NCI-H526 (cell line): ENCODE measurements around the gene MAP4K1.

ENCODE experiments used
- DNase-seq, 2 experiments: peaks; one replicate each; lab custom pipeline; 2025; lab: John Stamatoyannopoulos, UW

Gene MAP4K1

DNA sequence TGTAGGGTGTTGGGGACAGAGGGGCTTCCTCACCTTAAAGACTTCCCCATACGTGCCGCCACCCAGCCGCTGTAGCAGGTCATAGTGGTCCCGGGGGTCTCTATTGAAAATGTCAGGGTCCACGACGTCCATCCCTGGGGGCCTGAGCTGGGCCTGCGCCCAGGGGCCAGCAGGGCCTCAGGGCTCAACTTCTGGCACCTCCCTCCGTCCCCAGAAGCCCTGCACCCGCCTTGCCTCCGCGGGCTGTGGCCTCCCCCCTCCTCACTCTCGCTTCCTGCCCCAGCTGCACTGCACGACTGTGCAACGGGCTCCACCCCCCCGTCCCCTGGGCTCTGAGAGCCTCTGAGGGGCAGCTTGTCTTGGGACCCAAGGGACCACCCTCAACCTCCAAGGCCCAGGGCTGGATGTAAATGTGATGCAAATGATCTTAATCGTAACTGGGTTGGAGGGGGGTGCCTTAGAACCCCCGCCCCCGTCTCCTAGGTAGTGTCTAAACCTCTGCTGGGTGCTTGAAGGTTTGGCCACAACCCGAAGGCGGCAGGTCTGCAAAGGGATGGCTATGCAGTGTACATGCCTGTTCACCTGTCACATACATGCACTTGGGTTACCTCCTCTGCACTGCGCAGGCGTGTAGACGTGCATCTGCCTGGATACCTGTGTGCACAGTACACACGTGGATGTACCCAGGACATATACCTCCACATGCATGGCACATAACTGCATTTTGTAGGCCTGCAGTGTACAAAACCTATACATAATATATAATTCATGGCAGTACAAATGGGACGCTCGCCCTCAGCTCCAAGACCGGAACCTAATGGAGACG lies at the start of gene MAP4K1:
Gene MAP4K1, minus strand, starts transcription at position 190 of the 826 bp plus-strand sequence. Its CDS starts 58 bp downstream, at position 132.
- peak; percentile 97 to 98 for DNase-seq

DNA sequence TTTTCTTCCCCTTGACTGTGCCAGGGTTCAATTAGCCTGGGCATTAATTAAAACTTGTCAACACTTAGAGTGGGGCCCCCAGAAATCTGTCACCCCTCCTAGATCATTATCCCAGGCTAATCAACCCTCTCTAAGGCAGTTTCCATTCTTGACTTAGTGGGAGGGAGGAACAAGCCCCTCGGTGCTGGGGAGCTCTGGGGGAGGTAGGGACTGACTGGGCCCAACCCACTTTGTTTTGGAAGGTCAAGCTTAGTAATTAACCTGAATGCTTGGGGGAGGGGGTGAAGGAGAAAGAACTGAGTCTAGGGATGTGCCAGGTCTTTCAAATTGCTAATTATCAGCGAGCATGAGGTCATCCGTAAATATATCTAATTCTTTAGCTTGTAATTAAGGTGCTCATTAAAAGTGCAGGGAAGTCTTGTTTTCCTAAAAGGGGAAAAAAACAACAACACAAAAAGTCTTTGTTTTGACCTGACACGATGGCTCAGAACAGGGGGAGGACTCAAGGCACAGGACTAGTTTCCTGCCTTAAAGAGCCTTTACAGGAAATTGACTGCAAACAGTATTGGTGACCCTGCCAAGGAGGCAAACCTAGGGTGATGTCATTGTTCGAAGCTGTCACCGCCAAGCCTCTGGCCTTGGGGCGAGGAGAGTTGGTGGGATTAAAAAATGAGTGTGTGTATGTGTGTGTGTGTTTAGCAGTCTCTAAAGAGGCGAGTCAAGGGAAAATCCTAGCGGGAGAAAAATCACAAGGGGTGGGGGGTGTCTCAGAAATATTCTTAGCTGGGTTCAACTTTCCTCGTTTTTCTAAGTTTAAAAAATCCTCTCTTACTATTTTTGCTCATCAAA lies 49.1 kb upstream of the MAP4K1 start:
- no peak for DNase-seq

DNA sequence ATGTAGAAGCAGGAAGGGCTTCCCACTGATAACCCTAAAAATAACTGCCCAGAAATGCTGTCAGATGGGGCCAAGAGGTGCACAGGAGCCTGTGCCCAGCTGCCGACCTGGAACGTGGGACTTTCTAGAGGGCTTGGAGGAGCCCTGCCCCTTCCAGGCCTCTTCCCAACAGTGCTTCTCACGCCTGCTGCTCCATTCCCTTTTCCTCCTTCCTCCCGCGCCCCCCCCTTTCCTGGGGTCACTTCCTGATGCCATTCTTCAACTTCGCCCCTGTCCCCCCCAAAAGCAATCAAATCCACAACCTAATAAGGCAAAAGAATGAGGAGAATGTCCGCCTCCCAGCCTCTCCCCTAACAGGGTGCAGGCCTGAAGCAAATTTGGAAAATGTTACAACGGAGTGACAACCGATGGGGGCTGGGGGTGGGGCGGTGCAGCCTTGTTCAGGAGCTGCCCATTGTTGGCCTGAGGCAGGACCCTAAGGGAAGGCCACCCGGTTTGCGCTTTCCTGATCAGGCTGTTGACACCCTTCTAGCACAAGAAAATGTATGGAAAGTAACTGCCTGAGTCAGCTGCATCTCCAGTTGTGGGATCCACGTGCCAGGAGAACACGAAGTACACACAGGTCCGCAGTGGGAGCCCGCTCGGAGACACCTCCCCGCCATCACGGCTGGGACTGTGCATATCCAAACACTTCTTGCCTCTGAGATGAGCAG lies 48.4 kb upstream of the MAP4K1 start:
- no peak for DNase-seq

GRCh38 chr19:38665219-38665931 lies 47.6 kb upstream of the MAP4K1 start:
- DNase-seq = no peak

GRCh38 chr19:38664503-38665211 lies 46.9 kb upstream of the MAP4K1 start:
- no peak for DNase-seq

- DNase-seq = no peak
These were observed 46.3 kb upstream of the MAP4K1 start for GRCh38 chr19:38663957-38664502.

DNA sequence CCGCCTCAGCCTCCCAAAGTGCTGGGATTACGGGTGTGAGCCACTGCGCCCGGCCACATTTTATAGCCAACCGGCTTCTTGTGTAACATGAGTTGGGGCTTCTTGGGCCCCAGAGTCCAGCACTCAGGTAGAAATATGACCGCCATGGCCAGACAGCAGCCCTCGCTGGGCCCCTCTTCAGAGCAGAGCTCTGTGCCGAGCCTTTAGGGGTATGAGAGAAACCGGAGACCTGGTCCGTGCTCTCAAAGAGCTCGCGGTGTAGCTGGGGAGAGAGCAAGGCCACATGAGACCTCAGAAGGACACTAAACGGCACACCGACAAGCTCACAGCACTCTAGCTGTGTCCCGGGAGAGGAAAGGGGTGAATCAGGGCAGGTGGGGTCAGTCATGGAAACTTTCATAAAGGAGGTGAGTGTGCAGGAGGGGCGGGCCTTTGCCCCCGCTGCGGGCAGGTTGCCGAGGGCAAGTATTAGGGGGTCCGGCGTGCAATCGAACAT lies 45.5 kb upstream of the MAP4K1 start:
- DNase-seq = no peak

DNA sequence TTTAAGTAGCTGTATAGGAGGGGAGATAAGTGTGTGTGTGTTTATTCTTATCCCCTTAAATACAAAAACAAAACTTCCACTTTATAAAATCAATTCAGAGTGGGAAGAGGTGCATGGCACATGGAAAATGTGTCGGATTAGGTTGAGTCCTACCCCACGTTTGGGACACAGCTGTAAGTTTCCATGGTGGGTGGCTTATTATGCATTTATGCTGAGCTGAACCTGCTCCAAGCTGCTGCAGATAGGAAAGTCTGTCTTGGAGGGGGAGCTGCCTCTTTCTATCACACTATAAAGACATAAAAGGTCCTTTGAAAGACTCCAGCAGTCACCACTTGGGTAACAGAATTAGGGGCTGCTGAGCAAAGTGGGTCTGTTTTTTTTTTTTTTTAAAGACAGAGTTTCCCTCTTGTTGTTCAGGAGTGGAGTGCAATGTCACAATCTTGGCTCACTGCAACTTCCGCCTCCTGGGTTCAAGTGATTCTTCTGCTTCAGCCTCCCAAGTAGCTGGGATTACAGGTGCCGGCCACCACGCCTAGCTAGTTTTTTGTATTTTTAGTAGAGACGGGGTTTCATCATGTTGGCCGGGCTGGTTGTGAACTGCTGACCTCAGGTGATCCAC lies 44.9 kb upstream of the MAP4K1 start:
- DNase-seq = no peak

- peak; percentile 64 to 71 for DNase-seq
These were observed 44.2 kb upstream of the MAP4K1 start for GRCh38 chr19:38661996-38662395.

GRCh38 chr19:38661136-38661535 lies 43.4 kb upstream of the MAP4K1 start:
- DNase-seq = no peak

- no peak for DNase-seq
These were observed 43.0 kb upstream of the MAP4K1 start for GRCh38 chr19:38660724-38661123.

GRCh38 chr19:38658462-38659306 lies 40.9 kb upstream of the MAP4K1 start:
- no peak for DNase-seq

DNA sequence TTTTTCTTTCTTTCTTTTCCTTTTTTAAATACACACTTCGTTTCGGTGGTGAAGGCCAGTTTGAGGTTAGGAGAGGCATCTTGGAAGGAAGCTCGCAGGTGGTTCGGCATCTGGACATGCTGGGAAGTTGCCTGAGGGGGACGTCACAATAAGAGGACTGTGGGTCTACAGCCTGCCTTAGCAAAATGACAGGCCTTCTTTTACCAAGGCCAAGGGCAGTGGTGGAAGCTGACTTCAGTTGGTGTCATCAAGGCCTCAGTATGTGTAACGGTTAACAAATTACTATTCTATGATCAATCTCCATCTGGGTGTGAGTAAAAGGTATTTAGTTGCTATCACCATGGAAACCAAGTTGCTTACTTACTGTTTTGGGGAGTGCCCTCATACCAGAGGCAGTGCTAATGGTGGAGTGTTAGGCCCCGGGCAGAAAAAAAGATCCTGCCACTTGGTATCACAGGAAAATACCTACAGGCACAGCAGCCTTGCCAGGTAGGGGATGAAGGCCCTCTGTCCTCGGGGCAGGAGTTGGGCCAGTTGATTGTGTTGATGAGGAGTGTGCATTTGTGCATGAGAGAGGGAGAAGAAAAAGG lies 40.0 kb upstream of the MAP4K1 start:
- no peak for DNase-seq

DNA sequence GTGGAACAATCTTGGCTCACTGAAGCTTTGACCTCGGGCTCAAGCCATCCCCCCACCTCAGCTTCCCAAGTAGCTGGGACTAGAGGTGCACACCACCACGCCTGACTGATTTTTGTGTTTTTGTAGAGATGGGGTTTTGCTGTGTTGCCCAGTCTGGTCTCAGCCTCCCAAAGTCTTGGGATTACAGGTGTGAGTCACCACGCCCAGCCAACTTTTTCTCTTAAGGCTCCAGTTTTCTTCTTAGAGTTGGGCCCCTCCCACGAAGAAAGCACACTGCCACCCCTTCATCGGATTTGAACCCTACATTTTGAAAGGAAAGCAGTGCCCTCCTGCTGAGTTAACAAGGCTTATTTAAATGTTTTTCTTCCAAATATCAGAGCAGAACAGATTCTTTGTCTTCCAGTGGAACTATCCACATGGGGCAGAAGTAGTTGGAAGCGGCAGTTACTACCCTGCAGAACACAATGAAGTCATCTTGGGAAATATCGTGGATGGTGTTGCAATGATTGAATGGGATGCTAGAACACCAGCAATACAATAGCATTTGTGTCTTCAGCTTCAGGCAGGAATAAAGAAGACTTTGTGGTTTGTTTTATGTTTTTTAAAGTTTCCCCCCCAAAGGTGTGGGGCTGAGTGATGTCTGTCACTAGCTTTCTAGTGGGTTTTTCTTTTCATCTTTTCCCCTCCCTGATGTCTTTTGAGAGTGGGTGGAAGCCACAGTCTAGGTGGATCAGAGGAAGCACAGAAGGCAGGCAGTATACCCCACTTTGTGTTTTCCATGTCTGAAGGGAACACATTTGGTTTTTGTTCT lies 38.6 kb upstream of the MAP4K1 start:
- no peak for DNase-seq

DNA sequence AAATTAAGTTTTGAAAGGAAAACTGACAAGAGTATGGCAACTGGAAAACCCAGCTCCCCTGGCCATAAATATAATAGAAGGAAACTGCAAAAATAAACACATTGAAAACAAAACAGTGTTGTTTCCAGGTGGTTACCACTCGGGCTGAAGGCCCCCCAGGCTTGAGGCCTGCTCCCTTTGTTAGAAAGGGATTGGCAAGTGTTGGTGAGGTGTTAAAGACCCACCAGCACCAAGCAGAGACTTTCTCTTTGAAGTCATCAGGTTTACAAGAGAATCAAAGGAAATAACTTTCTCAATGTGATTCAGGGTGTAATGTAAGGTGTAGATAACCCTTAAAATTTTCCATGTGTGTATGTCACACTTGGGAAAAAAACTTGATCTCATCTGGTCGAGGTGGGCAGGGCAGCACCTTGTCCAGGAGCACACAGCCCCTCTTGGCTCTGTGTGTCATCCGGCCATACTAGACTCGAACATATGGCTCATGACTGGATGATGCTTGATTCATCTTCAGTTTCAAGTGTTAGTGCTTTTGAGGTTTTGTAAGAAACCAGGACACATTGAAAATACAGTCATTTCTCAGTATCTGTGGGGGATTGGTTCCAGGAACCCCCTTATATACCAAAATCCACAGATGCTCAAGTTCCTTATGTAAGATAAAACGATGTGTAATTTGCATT lies 37.5 kb upstream of the MAP4K1 start:
- no peak for DNase-seq

DNA sequence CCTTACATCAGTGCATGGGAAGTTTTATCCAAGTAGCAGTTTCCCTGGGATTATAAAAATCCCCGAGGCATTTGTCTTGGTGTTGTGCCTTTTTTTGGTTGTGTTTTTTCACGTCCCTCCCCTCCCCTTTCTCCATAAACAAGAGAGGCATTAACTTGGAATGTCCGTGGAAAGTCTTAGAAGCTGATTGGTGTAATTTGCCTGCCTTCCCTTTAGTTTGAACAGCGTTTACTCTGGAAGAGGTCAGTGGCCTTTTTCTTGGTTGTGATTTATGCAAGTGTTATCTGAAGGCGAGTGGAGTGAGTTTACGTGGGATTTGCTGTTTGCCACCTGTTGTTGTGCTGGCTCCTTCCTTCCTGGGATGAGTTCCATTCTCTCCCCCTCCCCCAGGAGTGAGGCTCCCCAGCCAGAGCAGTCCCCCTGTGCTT lies 36.9 kb upstream of the MAP4K1 start:
- no peak for DNase-seq

DNA sequence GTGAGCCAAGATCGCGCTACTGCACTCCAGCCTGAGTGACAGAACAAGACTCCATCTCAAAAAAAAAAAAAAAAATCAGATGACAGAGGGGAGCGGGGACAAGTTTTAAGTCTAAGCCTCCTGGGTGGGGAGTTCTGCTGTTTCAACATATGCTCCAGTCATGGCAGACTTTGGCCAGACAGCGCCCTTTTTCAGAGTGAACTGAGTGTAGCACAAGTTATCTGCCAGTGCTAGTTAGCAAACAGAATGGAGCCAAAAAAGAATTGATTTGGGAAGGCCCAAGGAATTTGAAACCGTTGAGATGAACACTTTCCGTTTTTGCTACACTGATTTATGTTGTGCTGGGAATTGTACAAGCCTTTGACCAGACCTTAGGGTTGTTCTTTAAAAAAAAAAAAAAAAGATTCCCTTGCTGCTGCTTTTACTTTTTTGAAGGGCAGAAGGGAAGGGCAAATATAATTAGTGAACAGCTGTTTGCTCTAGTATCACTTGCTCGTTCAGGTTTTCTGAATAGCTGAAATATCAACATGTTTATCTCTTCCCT lies 35.3 kb upstream of the MAP4K1 start:
- DNase-seq = no peak
